GM18861 (cell line): ENCODE measurements around the gene SV2B.

Experiments used
- ATAC-seq: cut with Tn5 transposase; IDR thresholded peaks from one replicate; pipeline ENCODE4 v1.9.1; 2021; ENCODE audit not compliant: unreplicated experiment

SV2B gene

DNA sequence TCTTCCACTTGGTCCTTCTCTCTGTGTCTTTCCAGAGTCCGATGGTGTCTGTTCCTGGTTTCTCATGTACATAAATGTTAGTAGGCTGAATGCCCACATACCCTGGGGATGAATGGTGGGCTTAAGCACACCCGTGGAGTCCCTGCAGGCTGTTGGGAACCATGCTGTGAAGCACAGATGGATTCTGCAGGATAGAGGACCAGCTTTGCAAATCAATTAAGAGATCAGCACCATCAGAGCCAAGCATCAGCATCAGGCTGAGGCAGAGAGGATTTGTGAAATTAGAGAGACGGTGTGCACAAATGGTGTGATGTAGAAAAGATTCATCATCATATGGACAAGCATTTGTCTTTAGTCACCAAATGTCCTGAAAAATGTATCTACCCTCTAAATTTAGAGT is 127.1 kb downstream of the SV2B start:
- ATAC-seq, result no peak

DNA sequence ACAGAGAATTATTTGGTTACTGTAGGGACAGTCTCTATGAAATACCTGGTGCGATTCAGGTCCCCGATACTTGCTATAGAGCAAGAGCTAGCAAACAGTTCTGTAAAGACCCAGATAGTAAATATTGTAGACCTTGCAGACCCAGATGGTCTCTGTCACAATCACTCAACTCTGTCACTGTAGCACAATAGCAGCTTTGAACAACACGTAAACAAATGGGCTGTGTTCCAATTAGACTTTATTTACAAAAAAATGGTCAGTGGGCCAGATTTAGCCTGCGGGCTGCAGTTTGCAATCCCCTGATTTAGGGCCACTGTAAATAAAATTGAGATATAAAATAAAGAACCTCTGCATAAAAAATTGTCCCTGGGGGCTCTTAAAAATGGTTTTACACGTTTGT is 127.7 kb downstream of the SV2B start:
- no peak for ATAC-seq

DNA sequence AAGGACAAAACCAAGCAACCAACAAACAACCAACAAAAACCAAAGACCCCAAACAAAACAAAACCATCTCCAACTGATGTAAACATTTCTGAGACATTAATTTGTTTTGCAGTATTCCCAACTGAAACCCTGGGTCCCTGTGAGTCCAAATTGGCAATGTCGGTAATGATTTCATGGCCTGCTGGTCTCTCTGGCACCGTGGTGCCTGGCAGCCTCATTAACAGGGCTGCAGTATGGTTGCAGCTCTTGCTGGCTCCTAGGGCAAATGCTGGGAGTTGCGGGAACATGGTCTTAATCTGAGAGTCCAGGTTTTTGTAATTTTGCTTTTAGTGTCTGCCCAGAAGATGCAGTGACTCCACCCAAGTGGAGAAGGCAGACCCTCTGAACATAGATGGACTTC is 128.3 kb downstream of the SV2B start:
- ATAC-seq, result no peak

DNA sequence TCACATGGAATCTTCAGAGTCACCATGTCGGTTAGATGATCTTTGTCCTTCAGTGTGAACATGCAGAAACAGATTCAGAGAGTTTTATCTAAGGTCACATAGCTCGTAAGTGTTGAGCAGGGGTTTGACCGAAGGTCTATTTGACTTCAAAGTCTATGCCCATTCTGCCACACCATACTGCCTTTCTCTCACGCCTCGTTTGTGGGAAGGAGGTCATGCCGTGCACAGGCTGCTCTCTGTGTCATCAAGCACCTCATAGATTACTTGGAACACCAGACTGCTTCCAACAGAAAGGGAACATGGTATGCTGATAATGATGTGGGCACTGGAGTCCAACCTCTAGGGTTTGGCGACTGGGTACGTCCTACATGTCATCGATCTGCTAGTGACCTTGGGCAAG is 128.8 kb downstream of the SV2B start:
- no peak for ATAC-seq

DNA sequence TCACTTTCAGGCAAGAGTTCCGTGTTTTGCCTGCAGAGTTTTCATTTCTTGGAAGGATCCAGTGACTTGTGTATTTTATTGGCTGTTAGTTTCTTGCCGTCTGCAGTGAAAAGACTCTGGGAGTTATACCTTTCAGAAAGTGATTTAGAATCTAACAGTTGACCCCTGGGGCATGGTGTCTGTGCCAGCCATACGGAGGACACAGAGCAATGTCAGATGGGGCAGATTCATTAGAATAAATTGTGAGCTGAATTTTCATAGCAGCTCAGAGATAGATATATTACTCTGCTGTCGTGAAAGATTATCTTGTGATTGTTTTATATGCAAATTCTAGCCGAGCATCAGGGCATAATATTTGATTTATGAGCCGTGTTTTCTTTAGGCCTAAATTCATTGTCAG is 131.6 kb downstream of the SV2B start:
- no peak for ATAC-seq

DNA sequence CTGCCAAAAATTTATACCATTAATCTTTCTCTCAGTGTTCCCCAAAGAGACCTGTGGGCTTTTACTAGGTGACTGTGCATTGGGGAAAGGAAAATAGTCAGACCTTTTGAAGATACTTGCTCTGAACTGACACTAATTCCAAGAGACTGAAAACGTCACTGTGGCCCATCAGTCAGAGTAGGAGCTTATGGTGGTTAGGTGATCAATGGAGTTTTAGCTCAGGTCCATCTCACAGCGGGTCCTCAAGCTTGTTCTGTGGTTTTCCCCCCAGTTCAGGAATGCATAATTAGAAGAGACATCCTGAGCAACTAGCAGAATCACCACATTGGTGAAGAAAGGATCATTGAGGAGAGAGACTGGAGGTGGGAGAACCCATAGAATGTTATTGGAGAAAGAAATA is 134.7 kb downstream of the SV2B start:
- ATAC-seq, result no peak

DNA sequence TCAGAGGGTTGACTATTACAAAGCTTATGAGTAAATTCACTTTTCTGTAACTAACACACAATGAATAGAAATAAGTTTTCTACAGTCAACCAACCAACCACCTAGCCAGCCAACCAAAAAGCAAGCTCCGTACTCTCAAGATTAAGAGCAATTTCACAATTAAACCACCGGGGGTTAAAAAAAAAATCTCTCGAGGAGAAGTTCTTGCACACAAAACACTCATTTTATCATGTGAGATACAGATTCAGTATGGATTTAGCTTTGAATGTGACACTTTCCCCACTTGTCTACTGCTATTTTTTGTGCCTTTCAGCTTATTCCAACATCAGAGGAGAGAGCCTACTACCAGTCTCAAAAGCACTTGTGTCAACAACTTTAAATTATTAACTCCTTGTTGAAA is 135.3 kb downstream of the SV2B start:
- ATAC-seq, result no peak

DNA sequence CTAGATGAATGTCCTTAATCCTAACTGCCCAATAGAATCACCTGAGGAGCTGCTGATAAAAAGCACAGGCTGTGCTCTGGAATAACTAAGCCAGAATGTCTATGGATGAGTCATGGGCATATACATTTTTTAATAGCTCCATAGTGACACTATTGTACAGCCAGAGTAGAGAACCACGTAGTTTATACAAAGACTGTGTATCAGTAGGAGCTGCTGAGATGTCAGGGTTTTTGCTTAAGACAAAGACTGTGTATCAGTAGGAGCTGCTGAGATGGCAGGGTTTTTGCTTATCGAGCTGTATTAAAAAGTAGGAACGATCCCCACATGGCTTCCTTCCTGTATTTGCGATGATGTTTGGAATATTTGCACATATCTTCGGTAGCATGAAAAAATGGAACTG is 137.4 kb downstream of the SV2B start:
- no peak for ATAC-seq

DNA sequence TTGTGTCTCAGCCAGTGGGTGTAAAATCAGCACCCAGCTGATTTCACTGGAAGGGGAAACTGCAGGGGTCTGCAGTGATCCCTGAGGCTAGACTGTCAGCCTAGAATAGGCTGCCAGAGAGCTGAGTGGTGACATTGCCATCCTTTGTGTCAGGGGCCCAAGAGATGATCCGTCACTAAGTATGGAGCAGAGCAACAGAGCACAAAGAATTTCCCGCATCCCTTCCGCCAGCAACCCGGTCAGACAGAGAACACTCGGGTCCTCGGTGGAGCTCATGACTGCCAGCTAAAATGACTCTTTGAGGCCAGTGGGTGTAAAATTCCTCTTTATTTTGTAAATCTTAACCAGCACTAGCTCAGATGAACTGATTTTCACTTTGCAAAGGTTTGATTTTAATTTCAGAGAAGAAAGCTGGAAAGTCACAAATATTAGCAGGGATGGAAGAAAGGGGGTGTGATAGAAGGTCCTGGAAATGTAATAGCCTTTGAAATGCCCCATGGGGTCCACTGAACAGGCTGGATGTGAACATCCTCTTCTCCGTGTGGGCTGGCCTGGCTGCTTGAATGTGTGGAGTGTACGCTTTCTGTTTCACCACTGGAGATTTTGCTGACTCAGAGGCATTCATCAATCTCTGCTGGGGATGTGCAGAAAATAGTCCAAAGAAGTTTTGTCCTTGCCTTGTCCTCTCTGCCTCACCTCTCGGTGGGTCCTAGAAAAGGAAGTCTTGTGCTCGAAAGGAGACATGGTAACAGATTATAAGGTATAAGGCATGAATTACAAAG is 138.8 kb downstream of the SV2B start:
- ATAC-seq, result no peak

DNA sequence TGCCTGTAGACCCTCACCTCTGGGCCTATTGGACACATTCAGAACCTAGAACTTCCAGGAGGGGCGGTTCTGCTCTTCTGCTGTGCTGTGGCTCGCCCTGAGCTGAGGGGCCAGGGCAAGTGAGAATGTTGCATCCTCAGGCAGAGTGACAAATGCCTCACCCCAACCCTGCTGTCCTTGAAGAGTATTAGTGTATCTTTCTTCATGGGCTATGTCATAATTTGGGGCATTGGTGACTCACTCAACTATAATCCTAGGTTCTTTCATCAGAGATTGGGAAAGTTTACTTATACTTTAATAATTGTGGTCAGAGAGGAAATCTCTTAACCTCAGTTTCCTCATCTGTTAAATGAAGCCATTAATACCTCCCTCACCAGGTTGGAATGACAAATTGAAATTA is 143.8 kb downstream of the SV2B start:
- no peak for ATAC-seq

DNA sequence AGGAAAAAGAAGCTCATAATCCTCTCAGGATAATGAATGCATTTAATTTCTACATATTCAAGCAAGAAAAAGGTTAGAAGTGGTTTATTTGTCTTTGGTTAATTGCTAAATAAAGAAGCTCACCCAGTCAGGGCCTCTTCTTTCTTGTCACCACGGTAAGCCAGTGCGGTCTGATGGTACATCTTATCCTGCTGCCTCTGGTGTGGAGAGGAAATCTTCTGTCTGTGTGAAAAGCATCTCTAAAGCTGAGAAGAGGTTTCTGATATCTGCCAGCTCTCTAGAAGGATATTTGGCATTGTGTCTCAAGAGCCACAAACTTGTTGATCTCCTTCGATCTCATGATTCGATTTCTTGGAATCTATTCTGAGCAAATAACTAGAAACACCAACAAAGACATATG is 144.9 kb downstream of the SV2B start:
- no peak for ATAC-seq

DNA sequence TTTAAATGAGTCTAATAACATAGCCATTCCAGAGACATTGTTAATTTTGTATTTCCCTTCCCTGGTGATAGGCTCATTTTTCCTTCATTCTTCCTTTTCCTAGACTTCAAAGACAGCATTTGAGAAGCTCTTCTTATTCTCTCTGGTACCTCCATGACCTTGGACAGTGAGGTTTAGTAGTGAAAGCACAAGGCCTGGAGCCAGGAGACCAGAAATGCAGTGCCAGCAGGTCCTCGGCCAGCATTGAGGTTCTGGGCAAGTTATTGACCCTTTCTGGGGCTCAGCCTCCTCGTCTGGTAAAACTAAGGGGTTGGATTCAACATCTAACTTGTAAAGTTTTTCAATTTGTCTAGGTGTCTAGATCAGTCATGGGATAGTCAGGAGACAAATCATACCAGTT is 146.9 kb downstream of the SV2B start:
- no peak for ATAC-seq

DNA sequence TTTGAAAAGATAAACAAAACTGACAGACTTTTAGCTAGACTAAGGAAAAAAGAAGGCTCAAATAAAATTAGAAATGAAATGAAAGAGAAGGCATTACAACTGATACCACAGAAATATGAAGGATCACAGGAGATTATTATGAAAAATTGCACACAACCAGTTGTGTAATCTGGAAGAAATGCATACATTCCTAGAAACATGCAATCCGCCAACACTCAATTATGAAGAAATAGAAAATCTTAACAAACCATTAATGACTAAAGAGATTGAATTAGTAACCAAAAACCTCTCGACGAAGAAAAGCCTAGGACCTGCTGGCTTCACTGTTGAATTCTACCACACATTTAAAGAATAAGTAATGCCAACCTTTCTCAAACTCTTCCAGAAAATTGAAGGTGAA is 149.5 kb downstream of the SV2B start:
- no peak for ATAC-seq

DNA sequence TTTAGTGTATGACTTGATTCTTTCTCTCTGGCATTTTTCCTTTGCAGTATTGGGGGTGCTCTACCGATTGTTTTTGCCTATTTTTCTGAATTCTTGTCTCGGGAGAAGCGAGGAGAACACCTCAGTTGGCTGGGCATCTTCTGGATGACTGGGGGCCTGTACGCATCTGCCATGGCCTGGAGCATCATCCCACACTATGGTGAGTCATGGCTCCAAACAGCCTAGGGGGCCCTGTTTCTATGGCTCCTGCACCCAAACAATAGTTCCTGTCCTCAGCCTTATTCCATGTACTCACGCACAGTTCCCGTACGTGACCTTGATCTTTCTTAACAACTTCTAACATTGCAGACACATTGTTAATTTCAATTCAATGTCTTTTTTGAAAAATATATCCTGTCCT is 152.3 kb downstream of the SV2B start:
- no peak for ATAC-seq

DNA sequence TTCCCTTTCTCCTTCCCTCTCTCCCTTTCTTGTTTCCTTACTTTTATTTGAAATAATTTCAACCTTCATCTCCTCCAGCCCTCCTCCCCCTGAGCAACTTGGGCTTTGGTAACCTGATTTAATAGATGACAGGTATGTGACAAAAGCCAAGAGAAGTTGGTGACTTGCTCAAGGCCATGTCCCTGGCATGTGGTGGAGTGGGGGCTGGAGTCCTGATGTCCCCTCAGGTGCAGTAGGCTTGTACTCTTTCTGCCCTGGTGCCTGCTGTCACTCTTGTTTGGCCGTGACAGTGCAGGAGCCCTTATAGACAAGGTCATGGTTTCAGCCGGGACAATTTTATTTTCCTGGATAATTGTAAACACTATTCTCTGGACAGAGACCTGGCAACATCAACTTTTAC is 152.7 kb downstream of the SV2B start:
- no peak for ATAC-seq

DNA sequence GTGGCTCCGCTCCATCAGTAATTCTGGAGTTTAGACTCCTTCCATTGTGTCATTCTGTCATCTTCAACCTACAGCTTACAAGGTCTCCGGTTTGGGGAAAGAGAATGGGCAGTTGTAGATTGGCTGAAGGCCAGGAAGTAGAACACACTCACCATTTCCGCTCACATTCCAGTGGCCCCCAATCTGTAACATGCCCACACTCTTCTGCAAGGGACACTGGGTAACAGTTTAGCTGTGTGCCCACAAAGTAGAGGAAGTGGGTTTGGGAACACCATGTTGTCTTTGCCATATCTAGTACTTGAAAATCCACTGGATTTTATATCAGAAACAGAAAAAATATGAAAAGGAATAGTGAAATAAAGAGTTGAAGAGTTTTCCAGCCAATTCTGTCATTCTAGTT is 153.5 kb downstream of the SV2B start:
- ATAC-seq, result no peak

DNA sequence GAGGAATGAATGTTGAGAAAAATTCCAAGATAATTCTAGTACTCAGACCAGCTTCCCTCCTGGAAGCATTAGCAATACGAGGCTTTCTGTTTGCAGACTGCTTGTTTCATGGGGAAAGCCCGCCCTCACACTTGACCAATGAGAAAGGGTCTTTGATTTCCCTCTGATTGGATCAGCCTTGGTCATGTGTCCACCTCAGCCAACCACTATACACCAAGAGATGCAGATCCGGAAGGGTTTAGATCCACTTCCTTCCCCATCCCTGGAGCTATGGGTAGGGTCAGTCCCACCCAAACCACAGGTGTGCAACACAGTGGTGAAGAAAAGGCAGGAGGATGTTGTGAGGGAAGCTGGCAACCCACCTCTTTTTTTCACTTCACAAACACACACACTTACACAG is 154.7 kb downstream of the SV2B start:
- no peak for ATAC-seq

DNA sequence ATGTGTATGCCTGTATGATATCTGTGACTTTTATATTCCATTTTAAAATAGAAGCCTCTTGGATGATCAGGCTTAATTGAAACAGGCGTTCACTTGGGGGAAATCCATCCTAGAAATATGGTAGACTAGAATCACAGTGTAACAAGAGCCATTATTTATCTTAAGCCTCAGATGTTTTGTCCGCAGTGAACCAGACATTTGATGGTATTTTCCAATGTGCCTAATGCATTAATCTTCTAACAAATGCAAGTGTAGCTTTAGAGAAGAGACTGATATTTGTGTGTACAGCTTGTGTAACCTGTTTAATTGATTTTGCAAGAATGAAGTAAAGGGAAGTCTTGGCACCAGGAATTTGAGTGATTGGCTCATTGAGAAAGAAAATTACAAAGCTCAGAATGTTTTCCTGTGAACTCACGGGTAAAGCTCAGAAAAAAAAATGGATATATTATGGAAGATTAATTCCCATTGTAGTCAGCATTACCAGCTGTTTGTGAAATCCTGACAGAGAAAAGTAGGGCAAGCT is 155.7 kb downstream of the SV2B start:
- ATAC-seq, result no peak

DNA sequence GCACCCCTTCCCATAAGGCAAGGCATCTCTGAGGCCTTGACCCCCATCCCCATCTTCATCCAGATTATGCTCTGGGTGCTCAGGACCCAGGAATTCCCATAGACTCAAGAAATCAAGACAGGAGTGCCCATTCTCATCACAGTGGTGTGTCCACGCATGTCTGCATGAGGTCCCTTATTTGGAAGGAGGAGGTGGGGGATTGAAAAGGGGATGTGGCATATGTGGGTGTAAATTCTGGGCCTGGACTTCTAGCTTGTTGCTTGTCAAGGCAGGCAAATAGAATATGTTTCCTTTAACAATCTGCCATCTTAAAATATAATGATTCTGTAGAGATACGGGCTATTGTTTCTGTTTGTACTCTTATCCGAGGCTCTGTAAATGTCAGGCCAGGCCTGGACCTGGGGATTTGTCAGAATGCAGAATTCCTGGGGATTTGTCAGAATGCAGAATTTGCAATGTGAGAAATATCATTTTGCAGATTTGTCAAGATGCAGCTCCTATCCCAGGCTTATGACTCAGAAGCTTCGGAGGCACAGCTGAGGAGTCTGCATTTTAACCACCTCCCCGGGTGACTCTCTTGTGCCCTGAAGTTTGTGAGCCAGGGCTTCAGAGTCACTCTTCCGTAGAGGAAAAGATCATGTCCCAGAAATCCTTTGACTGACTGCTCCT is 157.8 kb downstream of the SV2B start:
- ATAC-seq, result no peak

DNA sequence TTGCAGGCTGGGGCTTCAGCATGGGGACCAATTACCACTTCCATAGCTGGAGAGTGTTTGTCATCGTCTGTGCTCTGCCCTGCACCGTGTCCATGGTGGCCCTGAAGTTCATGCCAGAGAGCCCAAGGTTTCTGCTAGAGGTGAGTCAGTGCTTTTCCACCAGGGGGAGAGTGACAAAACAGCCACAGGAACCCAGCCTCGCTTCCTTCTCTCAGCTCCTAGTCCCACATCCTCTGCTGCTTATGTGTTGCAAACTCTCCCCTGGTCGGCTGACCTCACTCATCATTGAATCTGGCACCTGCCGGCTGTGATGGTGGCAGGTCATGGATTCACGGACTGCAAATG is 158.3 kb downstream of the SV2B start:
- ATAC-seq, result no peak

DNA sequence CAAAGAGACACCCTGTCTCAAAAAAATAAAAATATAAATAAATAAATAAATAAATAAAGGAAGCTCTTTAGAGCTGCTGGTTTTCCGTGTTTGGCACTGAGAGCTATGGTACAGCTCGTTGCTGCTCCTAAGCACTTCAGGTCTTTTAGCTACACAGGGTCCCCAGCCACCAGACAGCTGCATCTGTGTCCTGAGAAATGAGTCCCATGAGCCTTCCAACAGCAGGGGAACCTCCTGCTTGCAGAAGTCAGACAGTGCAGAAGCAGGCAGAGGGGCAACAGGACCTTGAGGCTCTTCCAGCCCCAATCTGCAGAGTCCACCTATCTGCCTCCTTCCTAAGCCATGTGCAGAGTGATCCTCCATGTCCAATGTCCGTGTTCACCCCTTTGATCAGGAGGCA is 159.0 kb downstream of the SV2B start:
- ATAC-seq, result no peak

DNA sequence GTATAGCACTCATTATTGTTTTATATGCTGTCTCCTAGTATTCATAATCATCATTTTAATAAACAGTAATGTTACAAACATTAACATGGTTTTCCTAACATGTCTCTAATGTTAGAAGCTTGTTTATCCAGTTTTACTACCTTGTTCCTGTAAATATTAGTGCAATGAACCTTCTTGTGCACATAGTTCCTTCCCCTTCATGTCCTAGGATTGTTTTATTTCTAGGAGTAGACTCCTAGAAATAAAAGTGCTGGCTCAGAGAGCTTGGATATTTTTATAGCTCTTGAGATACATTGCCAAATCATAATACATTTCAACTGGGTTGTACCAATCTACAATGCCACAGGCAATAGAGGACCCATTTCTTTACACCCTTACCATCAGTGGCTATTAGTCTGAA is 161.3 kb downstream of the SV2B start:
- no peak for ATAC-seq
